ENCODE measurements around the gene ANP32D.
"Not testable (repeated sequence)": the region's sequence is repeated elsewhere in the genome, so short reads cannot be mapped to it uniquely, and the experiment has no call there.

The ANP32D gene

DNA sequence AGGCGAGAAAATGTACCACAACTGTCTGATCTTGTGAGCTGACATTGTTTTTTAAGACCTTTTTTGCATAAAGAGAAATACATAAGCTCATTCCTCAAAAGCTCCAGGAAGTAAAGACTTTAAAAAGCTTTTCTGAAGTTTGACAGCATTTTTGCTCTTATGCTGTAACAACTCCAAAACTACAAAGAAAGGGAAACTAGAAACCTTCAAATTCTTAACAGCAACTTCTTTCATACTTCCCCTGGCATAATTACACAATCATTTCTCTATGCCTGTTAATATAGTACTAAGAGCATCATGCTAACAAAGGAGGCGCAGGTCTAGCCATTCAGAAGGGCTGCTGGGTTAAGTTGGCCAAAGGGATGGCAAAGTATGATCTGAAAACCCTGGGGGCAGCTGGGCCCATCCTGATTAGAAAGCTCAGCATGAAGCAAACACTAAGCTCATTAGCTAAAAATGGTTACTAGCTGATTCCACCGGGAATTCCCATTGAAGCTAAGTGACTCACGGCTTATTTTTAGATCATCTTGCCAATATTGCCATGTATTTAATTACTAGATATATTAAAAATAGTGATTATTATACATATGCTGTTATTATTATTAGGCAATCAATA is 26.1 kb upstream of the ANP32D start:
- peaks cover 6% of the 10 kb centered on the region for H3K4me1 ChIP-seq (ENCODE audit: insufficient read depth, insufficient read length)
- DNase-seq (ENCODE audit: low read depth, low spot score): no peak
- H3K36me3 ChIP-seq (ENCODE audit: insufficient read depth, insufficient read length, low read length): no peaks in the 10 kb centered on the region
- H3K4me3 ChIP-seq (ENCODE audit: insufficient read length, low read depth): no peak overlapping the region
- no peak overlapping the region for H3K9ac ChIP-seq (ENCODE audit: insufficient read length, low read depth)
- TF ChIP-seq YY1 (IDR thresholded peaks at IDR 0.05; ENCODE audit: insufficient read depth, insufficient read length) (no peak), SUZ12 (IDR thresholded peaks at IDR 0.05; ENCODE audit: extremely low read depth, insufficient read depth, insufficient read length) (no peak), ZNF274 (IDR thresholded peaks at IDR 0.05; ENCODE audit: low read depth, low read length) (no peak)
- peaks cover 17% of the 10 kb centered on the region for H3K9me3 ChIP-seq (ENCODE audit: insufficient read depth, low read length)
- no peaks in the 10 kb centered on the region for H3K27me3 ChIP-seq (ENCODE audit: insufficient read depth, insufficient read length)

DNA sequence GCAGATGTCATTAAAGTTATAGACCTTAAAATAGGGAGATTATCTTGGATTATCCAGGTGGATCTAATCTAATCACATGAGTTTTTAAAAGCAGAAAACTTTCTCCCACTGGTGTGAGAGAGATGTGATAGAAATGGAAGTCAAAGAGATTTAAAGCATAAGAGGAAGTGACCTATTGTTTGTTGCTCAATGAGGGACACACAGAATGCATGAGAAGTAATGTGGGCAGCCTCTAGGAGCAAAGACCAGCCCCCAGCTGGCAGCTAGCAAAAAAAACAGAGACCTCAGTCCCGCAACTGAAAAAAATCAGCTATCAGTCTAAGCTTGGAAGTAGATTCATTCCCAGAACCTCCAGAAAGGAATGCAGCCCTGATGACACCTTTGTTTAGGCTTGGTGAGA is 24.6 kb upstream of the ANP32D start:
- Histone ChIP-seq H3K4me3 (ENCODE audit: insufficient read length, low read depth) (no peak overlapping the region), H3K9ac (ENCODE audit: insufficient read length, low read depth) (no peak overlapping the region), H3K9me3 (ENCODE audit: insufficient read depth, low read length) (peaks cover 17% of the 10 kb centered on the region), H3K4me1 (ENCODE audit: insufficient read depth, insufficient read length) (peaks cover under 1% of the 10 kb centered on the region), H3K27me3 (ENCODE audit: insufficient read depth, insufficient read length) (no peaks in the 10 kb centered on the region), H3K36me3 (ENCODE audit: insufficient read depth, insufficient read length, low read length) (no peaks in the 10 kb centered on the region)
- DNase-seq (ENCODE audit: low read depth, low spot score): no peak
- TF ChIP-seq YY1 (IDR thresholded peaks at IDR 0.05; ENCODE audit: insufficient read depth, insufficient read length) (no peak), SUZ12 (IDR thresholded peaks at IDR 0.05; ENCODE audit: extremely low read depth, insufficient read depth, insufficient read length) (no peak), ZNF274 (IDR thresholded peaks at IDR 0.05; ENCODE audit: low read depth, low read length) (no peak)

DNA sequence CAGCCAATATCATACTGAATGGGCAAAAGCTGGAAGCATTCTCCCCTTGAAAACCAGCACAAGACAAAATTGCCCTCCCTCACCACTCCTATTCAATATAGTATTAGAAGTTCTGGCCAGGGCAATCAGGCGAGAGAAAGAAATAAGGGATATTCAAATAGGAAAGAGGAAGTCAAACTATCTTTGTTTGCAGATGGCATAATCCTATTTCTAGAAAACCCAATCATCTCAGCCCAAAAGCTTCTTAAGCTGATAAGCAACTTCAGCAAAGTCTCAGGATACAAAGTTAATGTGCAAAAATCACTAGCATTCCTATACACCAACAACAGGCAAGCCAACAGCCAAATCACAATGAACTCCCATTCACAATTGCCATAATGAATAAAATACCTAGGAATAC is 21.0 kb upstream of the ANP32D start:
- Histone ChIP-seq H3K27me3 (ENCODE audit: insufficient read depth, insufficient read length) (no peaks in the 10 kb centered on the region), H3K4me3 (ENCODE audit: insufficient read length, low read depth) (no peak overlapping the region), H3K4me1 (ENCODE audit: insufficient read depth, insufficient read length) (no peaks in the 10 kb centered on the region), H3K9me3 (ENCODE audit: insufficient read depth, low read length) (peaks cover 17% of the 10 kb centered on the region), H3K9ac (ENCODE audit: insufficient read length, low read depth) (no peak overlapping the region), H3K36me3 (ENCODE audit: insufficient read depth, insufficient read length, low read length) (no peaks in the 10 kb centered on the region)
- no peak for DNase-seq (ENCODE audit: low read depth, low spot score)
- TF ChIP-seq YY1 (IDR thresholded peaks at IDR 0.05; ENCODE audit: insufficient read depth, insufficient read length) (no peak), SUZ12 (IDR thresholded peaks at IDR 0.05; ENCODE audit: extremely low read depth, insufficient read depth, insufficient read length) (no peak), ZNF274 (IDR thresholded peaks at IDR 0.05; ENCODE audit: low read depth, low read length) (no peak)

DNA sequence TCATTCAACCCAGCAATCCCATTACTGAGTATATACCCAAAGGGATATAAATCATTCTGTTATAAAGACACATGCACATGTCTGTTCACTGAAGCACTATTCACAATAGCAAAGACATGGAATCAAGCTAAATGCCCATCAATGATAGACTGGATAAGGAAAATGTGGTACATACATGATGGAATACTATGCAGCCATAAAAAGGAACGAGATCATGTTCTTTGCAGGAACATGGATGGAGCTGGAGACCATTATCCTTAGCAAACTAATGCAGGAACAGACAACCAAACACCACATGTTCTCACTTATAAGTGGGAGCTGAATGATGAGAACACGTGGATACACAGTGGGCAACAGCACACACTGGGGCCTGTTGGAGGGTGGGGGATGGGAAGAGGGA is 19.4 kb upstream of the ANP32D start:
- not testable (repeated sequence) for H3K27me3 ChIP-seq (ENCODE audit: insufficient read depth, insufficient read length); H3K4me3 ChIP-seq (ENCODE audit: insufficient read length, low read depth); H3K4me1 ChIP-seq (ENCODE audit: insufficient read depth, insufficient read length); DNase-seq (ENCODE audit: low read depth, low spot score); H3K36me3 ChIP-seq (ENCODE audit: insufficient read depth, insufficient read length, low read length); H3K9ac ChIP-seq (ENCODE audit: insufficient read length, low read depth)
- peaks cover 17% of the 10 kb centered on the region for H3K9me3 ChIP-seq (ENCODE audit: insufficient read depth, low read length)

DNA sequence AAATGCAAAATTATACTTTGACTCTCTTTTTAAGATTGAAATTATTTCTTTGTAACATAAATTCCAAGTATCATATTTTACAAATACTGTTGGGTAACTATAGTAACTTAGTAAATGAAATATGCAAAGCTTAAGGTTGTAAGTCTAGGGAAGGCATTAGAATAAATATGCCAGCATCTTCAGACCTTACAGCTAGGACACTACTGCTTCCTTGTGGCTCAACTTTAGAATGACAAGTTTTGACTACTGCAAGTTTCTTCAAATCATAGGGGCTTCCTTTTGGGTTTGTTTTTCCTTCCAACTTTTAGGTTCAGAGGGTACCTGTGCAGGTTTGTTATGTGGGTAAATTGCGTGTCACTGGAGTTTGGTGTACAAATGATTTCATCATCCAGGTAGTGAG is 17.7 kb upstream of the ANP32D start:
- Histone ChIP-seq H3K4me3 (ENCODE audit: insufficient read length, low read depth) (no peak overlapping the region), H3K4me1 (ENCODE audit: insufficient read depth, insufficient read length) (peaks cover 3% of the 10 kb centered on the region), H3K36me3 (ENCODE audit: insufficient read depth, insufficient read length, low read length) (no peaks in the 10 kb centered on the region), H3K9me3 (ENCODE audit: insufficient read depth, low read length) (peaks cover 5% of the 10 kb centered on the region), H3K27me3 (ENCODE audit: insufficient read depth, insufficient read length) (no peaks in the 10 kb centered on the region), H3K9ac (ENCODE audit: insufficient read length, low read depth) (no peak overlapping the region)
- no peak for DNase-seq (ENCODE audit: low read depth, low spot score)
- TF ChIP-seq SUZ12 (IDR thresholded peaks at IDR 0.05; ENCODE audit: extremely low read depth, insufficient read depth, insufficient read length) (no peak), ZNF274 (IDR thresholded peaks at IDR 0.05; ENCODE audit: low read depth, low read length) (no peak), YY1 (IDR thresholded peaks at IDR 0.05; ENCODE audit: insufficient read depth, insufficient read length) (no peak)

DNA sequence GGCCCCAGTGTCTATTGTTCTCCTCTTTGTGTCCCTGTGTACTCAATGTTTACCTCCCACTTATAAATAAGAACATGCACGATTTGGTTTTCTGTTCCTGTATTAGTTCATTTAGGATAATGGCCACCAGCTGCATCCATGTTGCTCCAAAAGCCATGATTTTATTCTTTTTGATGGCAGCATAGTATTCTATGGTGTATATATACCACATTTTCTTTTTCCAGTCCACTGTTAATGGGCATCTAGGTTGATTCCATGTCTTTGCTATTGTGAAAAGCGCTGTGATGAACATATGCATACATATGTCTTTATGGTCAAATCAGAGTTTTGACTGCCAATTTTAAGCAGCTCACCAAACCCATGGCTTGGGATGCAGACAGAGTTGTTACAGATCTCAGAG is 17.2 kb upstream of the ANP32D start:
- TF ChIP-seq SUZ12 (IDR thresholded peaks at IDR 0.05; ENCODE audit: extremely low read depth, insufficient read depth, insufficient read length) (no peak), YY1 (IDR thresholded peaks at IDR 0.05; ENCODE audit: insufficient read depth, insufficient read length) (no peak), ZNF274 (IDR thresholded peaks at IDR 0.05; ENCODE audit: low read depth, low read length) (no peak)
- DNase-seq (ENCODE audit: low read depth, low spot score): no peak
- H3K27me3 ChIP-seq (ENCODE audit: insufficient read depth, insufficient read length): no peaks in the 10 kb centered on the region
- no peak overlapping the region for H3K4me3 ChIP-seq (ENCODE audit: insufficient read length, low read depth)
- H3K9me3 ChIP-seq (ENCODE audit: insufficient read depth, low read length): peaks cover under 1% of the 10 kb centered on the region
- peaks cover 3% of the 10 kb centered on the region for H3K4me1 ChIP-seq (ENCODE audit: insufficient read depth, insufficient read length)
- no peaks in the 10 kb centered on the region for H3K36me3 ChIP-seq (ENCODE audit: insufficient read depth, insufficient read length, low read length)
- no peak overlapping the region for H3K9ac ChIP-seq (ENCODE audit: insufficient read length, low read depth)

DNA sequence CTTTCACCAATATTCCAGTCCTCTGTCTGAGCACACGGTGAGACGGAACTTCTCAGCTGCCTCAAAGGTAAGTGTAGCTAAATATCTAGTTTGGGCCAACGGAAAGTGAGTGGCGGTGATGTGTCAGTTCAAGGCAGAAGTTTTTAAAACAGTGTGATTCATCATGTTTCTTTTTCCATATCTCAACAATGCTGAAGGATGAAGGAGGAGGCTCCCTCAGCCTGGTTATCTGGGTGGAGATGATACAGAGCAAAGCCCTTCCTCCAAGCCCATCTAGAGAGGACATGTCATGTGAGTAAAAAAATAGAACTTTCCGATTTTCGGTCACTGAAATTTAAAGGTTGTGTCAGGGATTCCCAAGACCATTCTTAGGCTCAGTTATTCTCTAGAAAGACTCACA is 13.1 kb upstream of the ANP32D start:
- Histone ChIP-seq H3K4me3 (ENCODE audit: insufficient read length, low read depth) (no peak overlapping the region), H3K9me3 (ENCODE audit: insufficient read depth, low read length) (no peaks in the 10 kb centered on the region; the same call in 1 of the 2 replicates), H3K27me3 (ENCODE audit: insufficient read depth, insufficient read length) (no peaks in the 10 kb centered on the region), H3K9ac (ENCODE audit: insufficient read length, low read depth) (no peak overlapping the region), H3K36me3 (ENCODE audit: insufficient read depth, insufficient read length, low read length) (no peaks in the 10 kb centered on the region), H3K4me1 (ENCODE audit: insufficient read depth, insufficient read length) (peaks cover 3% of the 10 kb centered on the region)
- TF ChIP-seq SUZ12 (IDR thresholded peaks at IDR 0.05; ENCODE audit: extremely low read depth, insufficient read depth, insufficient read length) (no peak), YY1 (IDR thresholded peaks at IDR 0.05; ENCODE audit: insufficient read depth, insufficient read length) (no peak), ZNF274 (IDR thresholded peaks at IDR 0.05; ENCODE audit: low read depth, low read length) (no peak)
- no peak for DNase-seq (ENCODE audit: low read depth, low spot score)

DNA sequence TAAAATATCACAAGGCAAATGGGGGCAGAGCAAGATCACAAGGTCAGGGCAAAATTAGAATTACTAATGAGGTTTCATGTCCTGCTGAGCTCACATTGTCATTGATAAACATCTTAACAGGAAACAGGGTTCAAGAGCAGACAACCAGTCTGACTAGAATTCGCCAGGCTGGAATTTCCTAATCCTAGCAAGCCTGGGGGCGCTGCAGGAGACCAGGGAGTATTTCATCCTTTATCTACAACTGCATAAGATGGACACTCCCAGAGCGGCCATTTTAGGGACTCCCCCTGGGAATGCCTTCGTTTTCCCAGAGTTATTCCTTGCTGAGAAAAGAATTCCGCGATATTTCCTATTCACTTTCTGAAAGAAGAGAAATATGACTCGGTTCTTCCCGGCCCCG is 3.3 kb upstream of the ANP32D start:
- not testable (repeated sequence) for H3K36me3 ChIP-seq (ENCODE audit: insufficient read depth, insufficient read length, low read length); H3K27me3 ChIP-seq (ENCODE audit: insufficient read depth, insufficient read length); H3K4me1 ChIP-seq (ENCODE audit: insufficient read depth, insufficient read length); H3K4me3 ChIP-seq (ENCODE audit: insufficient read length, low read depth); H3K9ac ChIP-seq (ENCODE audit: insufficient read length, low read depth); DNase-seq (ENCODE audit: low read depth, low spot score)
- H3K9me3 ChIP-seq (ENCODE audit: insufficient read depth, low read length): peaks cover 49% of the 10 kb centered on the region

All from NT2/D1 (cell line).